COLO829 (cell line): ENCODE results near the gene NUP42.

Experiments used
- DNase-seq: peaks from one replicate; pipeline ENCODE4 v3.0.0; 2012; ENCODE audit warnings: low spot score

Gene NUP42

GRCh38 chr7:23235813-23236221 is 54.0 kb downstream of the NUP42 start:
- DNase-seq: no peak

GRCh38 chr7:23237000-23237399 is 55.2 kb downstream of the NUP42 start:
- DNase-seq: no peak

- DNase-seq: no peak
Observed at GRCh38 chr7:23238983-23239652, 57.3 kb downstream of the NUP42 start.

DNA sequence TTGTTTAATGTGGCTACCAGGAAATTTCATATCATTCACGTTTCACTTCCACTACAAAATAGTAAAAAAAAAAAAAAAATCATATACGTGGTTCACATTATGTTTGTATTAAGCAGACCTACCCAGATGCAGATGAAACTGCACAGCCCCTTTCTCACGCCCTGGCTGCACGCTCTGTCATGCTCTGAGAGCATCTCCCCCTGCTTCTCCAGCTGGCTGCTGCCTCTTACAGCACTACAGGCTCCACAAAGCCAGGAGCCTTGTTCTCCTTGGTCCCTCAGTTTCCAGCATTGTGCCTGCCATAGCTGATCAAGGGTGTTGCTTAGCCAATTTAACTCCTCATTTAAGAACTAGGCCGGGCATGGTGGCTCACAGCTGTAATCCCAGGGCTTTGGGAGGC is 57.9 kb downstream of the NUP42 start:
- no peak for DNase-seq

DNA sequence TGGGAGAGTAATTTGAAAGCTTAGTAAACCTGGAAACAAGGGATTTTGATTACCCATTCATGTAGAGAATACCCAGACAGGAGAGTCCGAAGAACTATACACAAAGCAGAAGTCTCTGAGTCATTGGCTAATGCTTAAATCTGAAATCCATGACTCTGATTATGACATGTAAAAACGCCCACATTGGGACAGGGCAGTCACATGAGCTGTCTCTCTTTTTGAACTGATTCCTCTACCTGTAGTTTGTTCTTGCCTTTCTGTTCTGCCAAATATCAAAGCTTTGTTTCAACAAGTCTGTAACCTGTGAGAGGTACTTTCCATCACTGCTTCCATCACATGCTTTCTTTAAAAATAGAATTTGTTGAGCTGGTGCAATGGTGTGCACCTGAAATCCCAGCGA is 60.5 kb downstream of the NUP42 start:
- peak; percentile 32 for DNase-seq

DNA sequence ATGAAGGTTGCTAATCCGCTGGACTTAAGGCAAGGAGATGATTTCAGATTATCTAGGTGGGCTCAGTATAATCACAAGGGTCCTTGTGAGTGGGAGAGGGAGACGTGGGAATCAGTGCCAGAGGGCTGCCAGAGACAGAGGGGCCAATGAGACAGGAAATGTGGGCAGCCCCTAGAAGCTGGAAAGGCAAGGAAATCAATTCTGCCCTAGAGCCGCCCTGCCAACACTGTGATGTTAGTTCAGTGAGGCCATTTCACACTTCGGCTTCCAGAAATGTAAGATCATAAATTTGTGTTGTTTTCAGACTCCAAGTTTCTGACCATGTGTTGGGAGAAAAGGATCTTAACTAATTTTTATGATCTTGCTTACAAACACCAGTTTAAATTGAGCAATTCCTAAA is 61.1 kb downstream of the NUP42 start:
- no peak for DNase-seq

GRCh38 chr7:23246555-23246954 is 64.7 kb downstream of the NUP42 start, which contains the start of gene GPNMB:
GPNMB (plus strand) TSS chr7:23246775; CDS start chr7:23246858, 83 bp downstream.
- peak; percentile 100 for DNase-seq

GRCh38 chr7:23247046-23247602 is 65.3 kb downstream of the NUP42 start:
- DNase-seq: peak; percentile 52

- DNase-seq: peak; percentile 53
Observed at GRCh38 chr7:23247603-23248335, 65.9 kb downstream of the NUP42 start.

- no peak for DNase-seq
Observed at GRCh38 chr7:23249486-23249885, 67.6 kb downstream of the NUP42 start.
